ENCODE results near the gene EFCAB6. TPM values are rescaled to one million over a fixed set of nuclear protein-coding genes. Genes with fewer than 3 reads are reported as not detected.

EFCAB6 gene
- total RNA-seq, 1 experiment from 2014 or later: 0.52 TPM

- TF ChIP-seq, protein P1, sequence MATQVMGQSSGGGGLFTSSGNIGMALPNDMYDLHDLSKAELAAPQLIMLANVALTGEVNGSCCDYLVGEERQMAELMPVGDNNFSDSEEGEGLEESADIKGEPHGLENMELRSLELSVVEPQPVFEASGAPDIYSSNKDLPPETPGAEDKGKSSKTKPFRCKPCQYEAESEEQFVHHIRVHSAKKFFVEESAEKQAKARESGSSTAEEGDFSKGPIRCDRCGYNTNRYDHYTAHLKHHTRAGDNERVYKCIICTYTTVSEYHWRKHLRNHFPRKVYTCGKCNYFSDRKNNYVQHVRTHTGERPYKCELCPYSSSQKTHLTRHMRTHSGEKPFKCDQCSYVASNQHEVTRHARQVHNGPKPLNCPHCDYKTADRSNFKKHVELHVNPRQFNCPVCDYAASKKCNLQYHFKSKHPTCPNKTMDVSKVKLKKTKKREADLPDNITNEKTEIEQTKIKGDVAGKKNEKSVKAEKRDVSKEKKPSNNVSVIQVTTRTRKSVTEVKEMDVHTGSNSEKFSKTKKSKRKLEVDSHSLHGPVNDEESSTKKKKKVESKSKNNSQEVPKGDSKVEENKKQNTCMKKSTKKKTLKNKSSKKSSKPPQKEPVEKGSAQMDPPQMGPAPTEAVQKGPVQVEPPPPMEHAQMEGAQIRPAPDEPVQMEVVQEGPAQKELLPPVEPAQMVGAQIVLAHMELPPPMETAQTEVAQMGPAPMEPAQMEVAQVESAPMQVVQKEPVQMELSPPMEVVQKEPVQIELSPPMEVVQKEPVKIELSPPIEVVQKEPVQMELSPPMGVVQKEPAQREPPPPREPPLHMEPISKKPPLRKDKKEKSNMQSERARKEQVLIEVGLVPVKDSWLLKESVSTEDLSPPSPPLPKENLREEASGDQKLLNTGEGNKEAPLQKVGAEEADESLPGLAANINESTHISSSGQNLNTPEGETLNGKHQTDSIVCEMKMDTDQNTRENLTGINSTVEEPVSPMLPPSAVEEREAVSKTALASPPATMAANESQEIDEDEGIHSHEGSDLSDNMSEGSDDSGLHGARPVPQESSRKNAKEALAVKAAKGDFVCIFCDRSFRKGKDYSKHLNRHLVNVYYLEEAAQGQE (IDR thresholded peaks at IDR 0.05; ENCODE audit: low read depth): no peak
- TF ChIP-seq YY1 (IDR thresholded peaks at IDR 0.05; ENCODE audit: extremely low read depth, insufficient replicate concordance, low read depth, low read length) (no peak), POLR2A (IDR thresholded peaks at IDR 0.05; ENCODE audit: borderline replicate concordance, extremely low read depth, insufficient read depth, insufficient read length) (no peak)
- TF ChIP-seq, protein P2, sequence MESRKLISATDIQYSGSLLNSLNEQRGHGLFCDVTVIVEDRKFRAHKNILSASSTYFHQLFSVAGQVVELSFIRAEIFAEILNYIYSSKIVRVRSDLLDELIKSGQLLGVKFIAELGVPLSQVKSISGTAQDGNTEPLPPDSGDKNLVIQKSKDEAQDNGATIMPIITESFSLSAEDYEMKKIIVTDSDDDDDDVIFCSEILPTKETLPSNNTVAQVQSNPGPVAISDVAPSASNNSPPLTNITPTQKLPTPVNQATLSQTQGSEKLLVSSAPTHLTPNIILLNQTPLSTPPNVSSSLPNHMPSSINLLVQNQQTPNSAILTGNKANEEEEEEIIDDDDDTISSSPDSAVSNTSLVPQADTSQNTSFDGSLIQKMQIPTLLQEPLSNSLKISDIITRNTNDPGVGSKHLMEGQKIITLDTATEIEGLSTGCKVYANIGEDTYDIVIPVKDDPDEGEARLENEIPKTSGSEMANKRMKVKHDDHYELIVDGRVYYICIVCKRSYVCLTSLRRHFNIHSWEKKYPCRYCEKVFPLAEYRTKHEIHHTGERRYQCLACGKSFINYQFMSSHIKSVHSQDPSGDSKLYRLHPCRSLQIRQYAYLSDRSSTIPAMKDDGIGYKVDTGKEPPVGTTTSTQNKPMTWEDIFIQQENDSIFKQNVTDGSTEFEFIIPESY (IDR thresholded peaks at IDR 0.05; ENCODE audit: extremely low read depth, insufficient replicate concordance, low read length): no peak
Observed at GRCh38 chr22:43555561-43556515, 256.3 kb downstream of the EFCAB6 start (continued).
